HG03066 (cell line): ENCODE measurements around the gene SUGCT.

Source experiments
- ATAC-seq: cut with Tn5 transposase; IDR thresholded peaks from one replicate; pipeline ENCODE4 v1.9.1; 2021; ENCODE audit warnings: low read depth; ENCODE audit not compliant: unreplicated experiment

The SUGCT gene

GRCh38 chr7:40798613-40799012 is 663.8 kb downstream of the SUGCT start:
- no peak for ATAC-seq

- ATAC-seq, result no peak
These were observed 664.9 kb downstream of the SUGCT start for GRCh38 chr7:40799493-40800403.

- ATAC-seq, result no peak
These were observed 666.0 kb downstream of the SUGCT start for GRCh38 chr7:40800771-40801170.

- ATAC-seq, result no peak
These were observed 667.7 kb downstream of the SUGCT start for GRCh38 chr7:40802497-40802896.

- no peak for ATAC-seq
These were observed 669.8 kb downstream of the SUGCT start for GRCh38 chr7:40804477-40805215.

- no peak for ATAC-seq
These were observed 670.6 kb downstream of the SUGCT start for GRCh38 chr7:40805361-40805760.

- ATAC-seq, result no peak
These were observed 673.7 kb downstream of the SUGCT start for GRCh38 chr7:40808378-40808942.

- no peak for ATAC-seq
These were observed 675.5 kb downstream of the SUGCT start for GRCh38 chr7:40810274-40810673.

GRCh38 chr7:40811666-40812065 is 676.9 kb downstream of the SUGCT start:
- no peak for ATAC-seq

- no peak for ATAC-seq
These were observed 680.2 kb downstream of the SUGCT start for GRCh38 chr7:40815022-40815421.

- no peak for ATAC-seq
These were observed 680.7 kb downstream of the SUGCT start for GRCh38 chr7:40815512-40815911.

GRCh38 chr7:40822861-40823260 is 688.1 kb downstream of the SUGCT start:
- ATAC-seq, result no peak

- ATAC-seq, result no peak
These were observed 689.7 kb downstream of the SUGCT start for GRCh38 chr7:40824461-40824860.

GRCh38 chr7:40826411-40827221 is 691.8 kb downstream of the SUGCT start:
- no peak for ATAC-seq

- ATAC-seq, result no peak
These were observed 692.6 kb downstream of the SUGCT start for GRCh38 chr7:40827222-40828085.

- ATAC-seq, result no peak
These were observed 694.1 kb downstream of the SUGCT start for GRCh38 chr7:40828686-40829600.

- no peak for ATAC-seq
These were observed 698.5 kb downstream of the SUGCT start for GRCh38 chr7:40833191-40833887.

GRCh38 chr7:40833888-40834234 is 699.1 kb downstream of the SUGCT start:
- ATAC-seq, result no peak
